GM12878 (cell line): ENCODE results near the gene SIGLEC6. TPM values are rescaled to one million over a fixed set of nuclear protein-coding genes. Genes with fewer than 3 reads are reported as not detected.

Source experiments
- CEBPZ ChIP-seq: fragments of 150-350 bp; IDR thresholded peaks from 2 replicates; pipeline ENCODE4 v1.6.1; 2016; ENCODE audit warnings: low read depth, low read length
- CUX1 ChIP-seq: IDR thresholded peaks from 2 replicates; pipeline ENCODE4 v1.6.1; 2012; ENCODE audit warnings: improper control_type of control experiment, low read depth, low read length; ENCODE audit not compliant: insufficient replicate concordance
- E4F1 ChIP-seq: fragments of 450-650 bp; IDR thresholded peaks from 2 replicates; pipeline ENCODE4 v1.6.1; 2018; ENCODE audit warnings: borderline replicate concordance, mild to moderate bottlenecking; ENCODE audit not compliant: partially characterized antibody
- MXI1 ChIP-seq: fragments of 150-350 bp; IDR thresholded peaks from 2 replicates; pipeline ENCODE4 v1.6.1; 2011; ENCODE audit warnings: low read depth, mild to moderate bottlenecking, inconsistent platforms, low read length, improper control_type of control experiment
- PAX5 ChIP-seq: IDR thresholded peaks from 2 replicates; pipeline ENCODE4 v1.6.1; 2011; ENCODE audit warnings: low read depth, low read length, borderline replicate concordance
- polyA plus RNA-seq, 11 experiments: library from polyadenylated mRNA; depleted of rRNA in 4 of 11; unstranded in 6 of 11; stranded (reverse) in 5 of 11; fragments of >200 nt; fragmentation: Nextera tagmentation in 4 of 11; fragmentation: Illumina TruSeq in 1 of 11; extraction: Ambion mirVana in 4 of 11; extraction: Trizol in 1 of 11; gene quantifications; 1 replicate in 1 of 11; 2 replicates in 10 of 11; pipeline versions ENCODE4 v1.2.1 to v1.2.3, GENCODE V29; 2011 to 2016; ENCODE audit warnings: inconsistent platforms in 2 of 11, missing spikeins in 2 of 11, low read depth in 1 of 11
- total RNA-seq, 4 experiments: library from RNA; depleted of rRNA in 3 of 4; stranded (reverse); fragments of >200 nt in 3 of 4; fragmentation: Illumina TruSeq in 1 of 4; extraction: Trizol in 1 of 4; gene quantifications; 2 replicates each; pipeline versions ENCODE4 v1.2.1 to v1.2.3, GENCODE V29; 2013 to 2021
- TF ChIP-seq, protein P1 (sequence below): fragments of 150-350 bp; IDR thresholded peaks from 2 replicates; pipeline ENCODE4 v1.6.1; 2014; ENCODE audit warnings: mild to moderate bottlenecking, low read depth, low read length
- TF ChIP-seq, protein P2 (sequence below): fragments of 450-650 bp; IDR thresholded peaks from 2 replicates; pipeline ENCODE4 v1.6.1; 2016; ENCODE audit warnings: mild to moderate bottlenecking

SIGLEC6 gene
- total and polyA plus RNA-seq, 10 of the 15 experiments (the other 5 are each of a cell fraction or from before 2014, with no cell fraction given) = 0.08 to 0.40 (median 0.27) TPM; not detected in 2

DNA sequence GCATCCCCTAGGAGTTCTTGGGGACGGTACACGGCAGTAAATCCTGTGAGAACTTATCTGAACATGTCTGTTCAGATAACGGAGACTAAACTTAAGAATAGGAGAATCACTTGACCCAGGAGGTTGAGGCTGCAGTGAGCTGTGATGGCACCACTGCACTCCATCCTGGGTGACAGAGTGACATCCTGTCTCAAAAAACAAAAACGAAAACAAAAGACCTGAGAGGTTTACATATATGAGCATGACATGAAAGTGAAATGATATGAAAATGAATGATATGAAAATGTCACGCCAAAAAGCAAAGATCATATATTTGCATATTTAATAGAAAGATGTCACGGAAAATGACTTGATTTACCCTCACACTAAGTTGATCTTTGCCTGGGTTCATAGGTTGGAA is 45.4 kb upstream of the SIGLEC6 start (continued):
- TF ChIP-seq CUX1 (no peak), MXI1 (no peak), CEBPZ (no peak), E4F1 (no peak), PAX5 (no peak)
- TF ChIP-seq, protein P1, sequence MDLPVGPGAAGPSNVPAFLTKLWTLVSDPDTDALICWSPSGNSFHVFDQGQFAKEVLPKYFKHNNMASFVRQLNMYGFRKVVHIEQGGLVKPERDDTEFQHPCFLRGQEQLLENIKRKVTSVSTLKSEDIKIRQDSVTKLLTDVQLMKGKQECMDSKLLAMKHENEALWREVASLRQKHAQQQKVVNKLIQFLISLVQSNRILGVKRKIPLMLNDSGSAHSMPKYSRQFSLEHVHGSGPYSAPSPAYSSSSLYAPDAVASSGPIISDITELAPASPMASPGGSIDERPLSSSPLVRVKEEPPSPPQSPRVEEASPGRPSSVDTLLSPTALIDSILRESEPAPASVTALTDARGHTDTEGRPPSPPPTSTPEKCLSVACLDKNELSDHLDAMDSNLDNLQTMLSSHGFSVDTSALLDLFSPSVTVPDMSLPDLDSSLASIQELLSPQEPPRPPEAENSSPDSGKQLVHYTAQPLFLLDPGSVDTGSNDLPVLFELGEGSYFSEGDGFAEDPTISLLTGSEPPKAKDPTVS = no peak
- TF ChIP-seq, protein P2, sequence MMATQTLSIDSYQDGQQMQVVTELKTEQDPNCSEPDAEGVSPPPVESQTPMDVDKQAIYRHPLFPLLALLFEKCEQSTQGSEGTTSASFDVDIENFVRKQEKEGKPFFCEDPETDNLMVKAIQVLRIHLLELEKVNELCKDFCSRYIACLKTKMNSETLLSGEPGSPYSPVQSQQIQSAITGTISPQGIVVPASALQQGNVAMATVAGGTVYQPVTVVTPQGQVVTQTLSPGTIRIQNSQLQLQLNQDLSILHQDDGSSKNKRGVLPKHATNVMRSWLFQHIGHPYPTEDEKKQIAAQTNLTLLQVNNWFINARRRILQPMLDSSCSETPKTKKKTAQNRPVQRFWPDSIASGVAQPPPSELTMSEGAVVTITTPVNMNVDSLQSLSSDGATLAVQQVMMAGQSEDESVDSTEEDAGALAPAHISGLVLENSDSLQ = peak; percentile 53
